ENCODE results near the gene PCDH15. TPM values are rescaled to one million over a fixed set of nuclear protein-coding genes. Genes with fewer than 3 reads are reported as not detected.

Gene PCDH15
- total RNA-seq, 4 donors from 2014 or later, result not detected

DNA sequence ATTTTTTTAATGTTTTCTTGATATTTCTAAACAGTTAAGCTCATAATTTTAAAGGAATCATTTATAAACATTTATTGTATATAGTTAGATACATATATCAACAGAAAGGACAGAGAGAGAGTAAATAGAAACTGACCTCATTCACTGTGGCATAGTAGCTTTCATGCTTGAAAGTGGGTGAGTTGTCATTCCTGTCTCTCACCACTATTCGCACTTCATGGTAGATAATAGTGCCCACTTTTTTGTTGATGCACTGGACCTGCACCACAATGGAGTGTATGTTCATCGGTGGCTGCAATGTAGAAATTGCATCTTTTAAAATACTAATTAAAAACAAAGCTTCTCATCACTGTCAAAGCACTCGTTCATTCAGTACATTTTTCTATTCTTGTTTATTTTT, 432.0 kb downstream of the PCDH15 start:
- TF ChIP-seq, protein P1, sequence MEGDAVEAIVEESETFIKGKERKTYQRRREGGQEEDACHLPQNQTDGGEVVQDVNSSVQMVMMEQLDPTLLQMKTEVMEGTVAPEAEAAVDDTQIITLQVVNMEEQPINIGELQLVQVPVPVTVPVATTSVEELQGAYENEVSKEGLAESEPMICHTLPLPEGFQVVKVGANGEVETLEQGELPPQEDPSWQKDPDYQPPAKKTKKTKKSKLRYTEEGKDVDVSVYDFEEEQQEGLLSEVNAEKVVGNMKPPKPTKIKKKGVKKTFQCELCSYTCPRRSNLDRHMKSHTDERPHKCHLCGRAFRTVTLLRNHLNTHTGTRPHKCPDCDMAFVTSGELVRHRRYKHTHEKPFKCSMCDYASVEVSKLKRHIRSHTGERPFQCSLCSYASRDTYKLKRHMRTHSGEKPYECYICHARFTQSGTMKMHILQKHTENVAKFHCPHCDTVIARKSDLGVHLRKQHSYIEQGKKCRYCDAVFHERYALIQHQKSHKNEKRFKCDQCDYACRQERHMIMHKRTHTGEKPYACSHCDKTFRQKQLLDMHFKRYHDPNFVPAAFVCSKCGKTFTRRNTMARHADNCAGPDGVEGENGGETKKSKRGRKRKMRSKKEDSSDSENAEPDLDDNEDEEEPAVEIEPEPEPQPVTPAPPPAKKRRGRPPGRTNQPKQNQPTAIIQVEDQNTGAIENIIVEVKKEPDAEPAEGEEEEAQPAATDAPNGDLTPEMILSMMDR (IDR thresholded peaks at IDR 0.05; ENCODE audit: low read depth), result no peak

DNA sequence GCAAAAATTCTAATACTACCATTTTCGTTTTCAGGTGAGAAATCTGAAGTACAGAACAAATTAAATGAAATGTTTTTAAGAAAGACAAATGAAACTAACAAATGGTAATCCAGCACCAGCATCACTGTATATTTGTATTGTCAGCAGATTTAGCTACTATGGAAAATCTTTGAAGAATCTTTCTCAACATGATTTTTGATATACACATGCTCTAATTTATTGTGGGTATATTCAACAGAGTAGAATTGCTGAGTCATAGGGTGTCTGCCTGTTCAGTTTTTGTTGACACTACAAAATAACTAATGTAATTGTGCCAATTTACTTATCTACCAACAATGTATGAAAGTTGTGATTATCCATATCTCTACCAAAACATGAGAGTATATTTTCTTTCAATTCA, 437.6 kb downstream of the PCDH15 start:
- TF ChIP-seq, protein P1 (IDR thresholded peaks at IDR 0.05; ENCODE audit: low read depth), result no peak

DNA sequence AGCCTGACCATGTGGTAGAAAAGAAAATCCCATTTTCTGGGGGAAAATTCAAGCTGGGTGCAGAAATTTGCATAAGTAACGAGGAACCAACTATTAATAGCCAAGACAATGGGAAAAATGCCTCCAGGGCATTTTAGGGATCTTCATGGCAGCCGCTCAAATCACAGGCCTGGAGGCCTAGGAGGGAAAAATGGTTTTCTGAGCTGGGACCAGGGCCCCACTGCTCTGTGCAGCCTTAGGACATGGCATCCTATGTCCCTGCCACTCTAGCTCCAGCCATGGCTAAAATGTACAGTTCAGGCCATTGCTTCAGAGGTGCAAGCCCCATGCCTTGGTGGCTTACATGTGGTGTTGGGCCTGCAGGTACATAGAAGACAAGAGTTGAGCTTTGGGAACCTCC, 459.0 kb downstream of the PCDH15 start:
- TF ChIP-seq, protein P1 (IDR thresholded peaks at IDR 0.05; ENCODE audit: low read depth), result no peak

DNA sequence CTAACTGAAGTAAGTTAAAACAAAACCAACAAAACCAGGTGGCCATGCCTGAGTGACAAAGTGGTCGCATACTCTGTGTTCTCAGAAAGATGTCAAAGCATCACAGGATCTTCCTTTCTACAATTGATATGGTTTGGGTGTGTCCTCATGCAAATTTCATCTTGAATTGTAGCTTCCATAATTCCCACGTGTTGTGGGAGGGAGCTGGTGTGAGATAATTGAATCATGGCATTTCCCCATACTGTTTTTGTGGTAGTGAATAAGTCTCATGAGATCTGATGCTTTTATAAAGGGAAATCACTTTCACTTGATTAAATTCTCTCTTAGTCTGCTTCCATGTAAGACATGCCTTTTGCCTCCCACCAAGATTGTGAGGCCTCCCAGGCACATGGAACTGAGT, 465.7 kb downstream of the PCDH15 start:
- TF ChIP-seq, protein P1 (IDR thresholded peaks at IDR 0.05; ENCODE audit: low read depth), result no peak

DNA sequence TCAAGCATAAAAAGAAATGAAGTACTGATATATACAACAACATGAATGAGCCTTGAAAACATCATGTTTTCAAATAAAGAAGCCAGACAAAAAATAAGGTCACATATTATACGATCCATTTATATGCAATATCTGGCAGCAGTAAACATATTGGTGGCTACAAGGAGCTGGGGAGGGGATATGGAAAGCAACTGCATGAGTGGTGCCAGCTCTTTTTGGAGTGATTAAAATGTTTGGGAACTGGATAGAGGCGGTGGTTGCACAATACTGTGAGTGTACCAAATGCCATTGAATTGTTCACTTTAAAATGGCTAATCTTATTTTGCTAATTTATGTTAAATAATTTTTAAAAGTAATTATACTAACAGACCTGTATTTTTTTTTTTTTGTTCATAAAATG, 481.7 kb downstream of the PCDH15 start:
- TF ChIP-seq, protein P1 (IDR thresholded peaks at IDR 0.05; ENCODE audit: low read depth), result no peak

DNA sequence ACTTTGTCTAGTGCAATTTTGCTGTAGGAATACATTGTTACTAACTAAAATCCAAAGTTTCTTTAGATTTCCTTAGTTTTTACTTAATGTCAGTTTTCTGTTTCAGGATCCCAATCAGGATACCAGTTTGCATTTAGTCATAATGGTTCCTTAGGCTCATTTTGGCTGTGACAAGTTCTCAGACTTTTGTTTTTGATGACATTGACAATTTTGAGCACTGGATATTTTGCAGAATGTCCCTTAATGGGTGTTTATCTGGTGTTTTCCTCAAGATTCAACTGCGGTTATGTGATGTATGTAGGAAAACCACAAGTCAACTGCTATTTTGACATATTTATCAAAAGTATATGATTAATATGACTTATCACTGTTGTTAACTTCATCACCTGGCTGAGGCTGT, 482.6 kb downstream of the PCDH15 start:
- TF ChIP-seq, protein P1 (IDR thresholded peaks at IDR 0.05; ENCODE audit: low read depth), result no peak

DNA sequence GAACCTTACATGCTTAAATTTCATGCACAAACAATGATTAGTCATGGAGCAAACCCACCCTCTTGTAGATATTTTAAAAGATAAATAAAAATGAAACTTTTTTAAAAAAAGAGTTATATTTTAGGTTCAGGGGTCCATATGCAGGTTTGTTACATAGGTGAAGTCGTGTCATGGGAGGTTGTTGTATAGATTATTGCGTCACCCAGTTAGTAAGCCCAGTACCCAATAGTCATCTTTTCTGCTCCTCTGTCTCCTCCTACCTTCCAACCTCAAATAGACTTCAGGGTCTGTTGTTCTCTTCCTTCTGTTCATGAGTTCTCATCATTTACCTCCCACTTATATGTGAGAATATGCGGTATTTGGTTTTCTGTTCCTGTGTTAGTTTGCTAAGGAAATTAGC, 486.6 kb downstream of the PCDH15 start:
- TF ChIP-seq, protein P1 (IDR thresholded peaks at IDR 0.05; ENCODE audit: low read depth), result no peak
